CD14-positive monocyte (primary cell): ENCODE results near the gene TMEM45A. TPM values are rescaled to one million over a fixed set of nuclear protein-coding genes. Genes with fewer than 3 reads are reported as not detected.

Experiments
- DNase-seq, 3 donors: peaks; one replicate each; pipeline ENCODE4 v3.0.0-alpha.2; 2011 to 2022
- H2AFZ ChIP-seq: 2 replicates; pipeline ENCODE4 v1.6.0; 2012; ENCODE audit warnings: mild to moderate bottlenecking, low read depth, low read length, inconsistent platforms; ENCODE audit not compliant: insufficient read depth, poor library complexity, severe bottlenecking
- H3K27ac ChIP-seq, 2 donors: 1 replicate in 1 of 2; 2 replicates in 1 of 2; pipeline ENCODE4 v1.5.1; 2012 to 2013; ENCODE audit warnings: low read length in 2 of 2, control low read depth in 1 of 2, inconsistent platforms in 1 of 2, low read depth in 1 of 2, mild to moderate bottlenecking in 1 of 2
- H3K27me3 ChIP-seq, 2 donors: one replicate each; pipeline versions ENCODE4 v1.6.0 to v1.6.1; 2011 to 2013; ENCODE audit warnings: low read length in 2 of 2; ENCODE audit not compliant: control insufficient read depth in 2 of 2, insufficient read depth in 2 of 2
- H3K36me3 ChIP-seq, 2 donors: replicated peaks in 1 of 2; 1 replicate in 1 of 2; 2 replicates in 1 of 2; pipeline versions ENCODE4 v1.5.1 to v1.6.1; 2012 to 2013; ENCODE audit warnings: low read length in 2 of 2, control low read depth in 1 of 2, inconsistent platforms in 1 of 2, mild to moderate bottlenecking in 1 of 2; ENCODE audit not compliant: insufficient read depth in 2 of 2, control insufficient read depth in 1 of 2
- H3K4me1 ChIP-seq, 2 donors: 1 replicate in 1 of 2; 2 replicates in 1 of 2; pipeline versions ENCODE4 v1.5.1 to v1.6.1; 2012 to 2013; ENCODE audit warnings: low read length in 2 of 2, control low read depth in 1 of 2, inconsistent platforms in 1 of 2, mild to moderate bottlenecking in 1 of 2, moderate library complexity in 1 of 2; ENCODE audit not compliant: insufficient read depth in 2 of 2, control insufficient read depth in 1 of 2
- H3K4me2 ChIP-seq: replicated peaks from 2 replicates; pipeline ENCODE3; 2012; ENCODE audit warnings: low read length, moderate library complexity, mild to moderate bottlenecking; ENCODE audit not compliant: poor library complexity, severe bottlenecking; ENCODE audit errors: extremely low read depth
- H3K4me3 ChIP-seq, 3 experiments: fragments of 200-600 bp in 1 of 3; sonication (generic) in 1 of 3; replicated peaks in 1 of 3; 1 replicate in 2 of 3; 2 replicates in 1 of 3; pipeline ENCODE4 v1.5.1; 2011 to 2013; ENCODE audit warnings: low read length in 3 of 3, mild to moderate bottlenecking in 3 of 3, control low read depth in 2 of 3, low read depth in 2 of 3, inconsistent platforms in 1 of 3, moderate library complexity in 1 of 3
- H3K79me2 ChIP-seq: 2 replicates; pipeline ENCODE4 v1.6.0; 2012; ENCODE audit warnings: mild to moderate bottlenecking, control low read depth, inconsistent platforms, low read length, moderate library complexity; ENCODE audit not compliant: insufficient read depth
- H3K9ac ChIP-seq: 2 replicates; pipeline ENCODE4 v1.6.0; 2017; ENCODE audit warnings: low read length, mild to moderate bottlenecking; ENCODE audit not compliant: insufficient read depth, poor library complexity, severe bottlenecking
- H3K9me3 ChIP-seq, 2 donors: replicated peaks in 1 of 2; 1 replicate in 1 of 2; 2 replicates in 1 of 2; pipeline versions ENCODE4 v1.5.1 to v1.6.1; 2012 to 2013; ENCODE audit warnings: low read length in 2 of 2, control low read depth in 1 of 2; ENCODE audit not compliant: control insufficient read depth in 1 of 2, insufficient read depth in 1 of 2
- H4K20me1 ChIP-seq: 2 replicates; pipeline ENCODE4 v1.6.0; 2012; ENCODE audit warnings: mild to moderate bottlenecking, low read length, control low read depth, moderate library complexity; ENCODE audit not compliant: insufficient read depth
- H3K27ac Mint-ChIP-seq, 7 donors: one replicate each; pipeline ENCODE4 v1.8.0; 2020; ENCODE audit warnings: mild to moderate bottlenecking in 7 of 7, mixed read lengths in 7 of 7, moderate library complexity in 6 of 7, inconsistent platforms in 2 of 7
- H3K27me3 Mint-ChIP-seq, 3 donors: one replicate each; pipeline ENCODE4 v1.8.0; 2021 to 2022; ENCODE audit warnings: low read depth in 3 of 3, mild to moderate bottlenecking in 3 of 3, mixed read lengths in 3 of 3, moderate library complexity in 3 of 3, inconsistent platforms in 1 of 3
- H3K36me3 Mint-ChIP-seq, 2 donors: one replicate each; pipeline ENCODE4 v1.8.0; 2020; ENCODE audit warnings: mixed read lengths in 2 of 2, inconsistent platforms in 1 of 2, mild to moderate bottlenecking in 1 of 2
- H3K4me1 Mint-ChIP-seq: one replicate; pipeline ENCODE4 v1.8.0; 2020; ENCODE audit warnings: mild to moderate bottlenecking, mixed read lengths
- H3K4me3 Mint-ChIP-seq, 2 donors: one replicate each; pipeline ENCODE4 v1.8.0; 2020; ENCODE audit warnings: mild to moderate bottlenecking in 2 of 2, mixed read lengths in 2 of 2, moderate library complexity in 1 of 2
- H3K9me3 Mint-ChIP-seq, 7 donors: one replicate each; pipeline ENCODE4 v1.8.0; 2020 to 2022; ENCODE audit warnings: mixed read lengths in 7 of 7, mild to moderate bottlenecking in 6 of 7, moderate library complexity in 6 of 7, inconsistent platforms in 2 of 7
- WGBS: methylation state at CpG from one replicate; pipeline ENCODE4 v1.1.5; 2013; ENCODE audit warnings: missing lambda C conversion rate; ENCODE audit not compliant: insufficient coverage; 5-methylcytosine and 5-hydroxymethylcytosine counted together
- intact Hi-C, 2 donors: fragments of 100-400 bp; cut with micrococcal nuclease; formaldehyde crosslinking; loops; one replicate each; pipeline versions ENCODE4 v1.15.0 to v1.15.1; 2023
- polyA plus RNA-seq, 3 donors: library from polyadenylated mRNA; depleted of rRNA in 1 of 3; unstranded in 2 of 3; stranded (reverse) in 1 of 3; fragments of 300-500 nt in 2 of 3; fragments of >200 nt in 1 of 3; fragmentation: Illumina TruSeq in 2 of 3; gene quantifications; 1 replicate in 2 of 3; 2 replicates in 1 of 3; pipeline ENCODE4 v1.2.3, GENCODE V29; 2012 to 2021
- TF ChIP-seq, protein P1 (sequence below): fragments of 200-600 bp; IDR thresholded peaks from one replicate; pipeline ENCODE4 v1.8.0; 2022; ENCODE audit warnings: antibody characterized with exemption, mild to moderate bottlenecking

The TMEM45A gene
- polyA plus RNA-seq, 3 donors = 0.03 to 1.5 (median 0.97) TPM

DNA sequence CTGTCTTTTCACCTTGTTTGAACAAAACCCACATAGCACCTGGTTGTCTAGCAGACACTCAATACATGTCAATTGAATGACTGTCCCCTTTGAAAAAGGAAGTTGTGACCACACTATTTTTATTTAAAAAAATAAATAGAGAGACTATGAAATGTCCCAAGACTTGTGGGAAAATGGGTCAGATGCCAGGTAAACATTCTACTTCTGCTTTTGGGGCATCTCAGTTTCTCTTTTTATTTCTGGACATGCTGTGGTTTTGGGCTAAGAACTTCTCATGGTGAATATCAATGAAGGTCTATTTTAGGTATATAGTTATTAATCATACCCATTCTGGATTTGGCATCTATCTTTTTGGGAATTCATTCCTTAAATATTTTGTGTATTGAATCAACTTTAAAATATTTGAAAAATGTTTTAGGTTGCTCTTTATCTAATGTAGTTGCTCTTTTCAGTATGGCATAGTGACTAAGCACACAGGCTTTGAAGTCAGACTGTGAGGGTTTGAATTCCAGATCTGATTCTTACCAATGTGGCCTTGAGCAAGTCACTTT is 4.4 kb downstream of the TMEM45A start:
- H3K9me3 ChIP-seq = no peaks in the 10 kb centered on the region
- no peak overlapping the region for H3K4me2 ChIP-seq
- no peak overlapping the region for H3K4me3 ChIP-seq
- H3K27me3 ChIP-seq = peaks cover 0 to 5% of the 10 kb centered on the region in 2 donors
- Mint-ChIP-seq H3K27me3 (peaks cover 0 to 18% (median 10%) of the 10 kb centered on the region in 3 donors), H3K4me3 (no peak overlapping the region), H3K27ac (no peak overlapping the region), H3K4me1 (peaks cover 29% of the 10 kb centered on the region), H3K36me3 (no peaks in the 10 kb centered on the region), H3K9me3 (peaks cover 0 to 2% (median 0%) of the 10 kb centered on the region in 7 donors)
- no peak overlapping the region for H3K27ac ChIP-seq
- H3K4me1 ChIP-seq = peaks cover 10 to 21% of the 10 kb centered on the region in 2 donors
- no peak for DNase-seq
- no peak overlapping the region for H2AFZ ChIP-seq
- H4K20me1 ChIP-seq = no peaks in the 10 kb centered on the region
- no peaks in the 10 kb centered on the region for H3K36me3 ChIP-seq
- TF ChIP-seq, protein P1, sequence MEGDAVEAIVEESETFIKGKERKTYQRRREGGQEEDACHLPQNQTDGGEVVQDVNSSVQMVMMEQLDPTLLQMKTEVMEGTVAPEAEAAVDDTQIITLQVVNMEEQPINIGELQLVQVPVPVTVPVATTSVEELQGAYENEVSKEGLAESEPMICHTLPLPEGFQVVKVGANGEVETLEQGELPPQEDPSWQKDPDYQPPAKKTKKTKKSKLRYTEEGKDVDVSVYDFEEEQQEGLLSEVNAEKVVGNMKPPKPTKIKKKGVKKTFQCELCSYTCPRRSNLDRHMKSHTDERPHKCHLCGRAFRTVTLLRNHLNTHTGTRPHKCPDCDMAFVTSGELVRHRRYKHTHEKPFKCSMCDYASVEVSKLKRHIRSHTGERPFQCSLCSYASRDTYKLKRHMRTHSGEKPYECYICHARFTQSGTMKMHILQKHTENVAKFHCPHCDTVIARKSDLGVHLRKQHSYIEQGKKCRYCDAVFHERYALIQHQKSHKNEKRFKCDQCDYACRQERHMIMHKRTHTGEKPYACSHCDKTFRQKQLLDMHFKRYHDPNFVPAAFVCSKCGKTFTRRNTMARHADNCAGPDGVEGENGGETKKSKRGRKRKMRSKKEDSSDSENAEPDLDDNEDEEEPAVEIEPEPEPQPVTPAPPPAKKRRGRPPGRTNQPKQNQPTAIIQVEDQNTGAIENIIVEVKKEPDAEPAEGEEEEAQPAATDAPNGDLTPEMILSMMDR = no peak
- no peaks in the 10 kb centered on the region for H3K79me2 ChIP-seq
- intact Hi-C loops = no loop called here
- no peak overlapping the region for H3K9ac ChIP-seq

DNA sequence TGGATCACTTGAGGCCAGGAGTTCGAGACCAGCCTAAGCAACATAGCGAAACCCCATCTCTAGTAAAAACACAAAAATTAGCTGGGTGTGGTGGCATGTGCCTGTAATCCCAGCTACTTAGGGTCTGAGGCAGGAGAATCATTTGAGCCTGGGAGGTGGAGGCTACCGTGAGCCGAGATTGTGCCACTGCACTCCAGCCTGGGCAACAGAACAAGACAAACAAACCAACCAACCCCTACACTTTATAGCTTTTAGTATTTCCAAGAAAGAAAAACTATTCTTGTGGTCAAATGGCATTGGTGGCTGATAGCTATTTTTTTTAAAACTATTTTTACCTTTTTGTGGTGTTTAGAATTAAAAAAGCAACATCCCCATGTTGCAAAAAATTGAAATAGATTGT is 7.2 kb downstream of the TMEM45A start:
- no CpG with 5 or more reads among the region's 4 CpGs for WGBS
- TF ChIP-seq, protein P1 = no peak
- peaks cover 31% of the 10 kb centered on the region for H3K4me1 Mint-ChIP-seq
- H3K9me3 Mint-ChIP-seq = peaks cover 2 to 10% (median 5%) of the 10 kb centered on the region in 7 donors
- Histone ChIP-seq H3K36me3 (no peaks in the 10 kb centered on the region), H3K9ac (no peak overlapping the region), H3K9me3 (peaks cover 0 to 5% of the 10 kb centered on the region in 2 donors), H3K27me3 (no peaks in the 10 kb centered on the region), H3K4me1 (peaks cover 4 to 21% of the 10 kb centered on the region in 2 donors), H3K27ac (no peak overlapping the region), H4K20me1 (no peaks in the 10 kb centered on the region), H3K79me2 (no peaks in the 10 kb centered on the region), H3K4me3 (no peak overlapping the region), H2AFZ (no peak overlapping the region), H3K4me2 (no peak overlapping the region)
- peaks cover 0 to 4% (median 0%) of the 10 kb centered on the region in 3 donors for H3K27me3 Mint-ChIP-seq
- no peak overlapping the region for H3K27ac Mint-ChIP-seq
- DNase-seq = no peak
- H3K4me3 Mint-ChIP-seq = no peak overlapping the region
- no peaks in the 10 kb centered on the region for H3K36me3 Mint-ChIP-seq
- intact Hi-C loops = no loop called here
